Measurements from ENCODE around the gene DUSP12. TPM values are rescaled to one million over a fixed set of nuclear protein-coding genes. Genes with fewer than 3 reads are reported as not detected.
"Not testable (repeated sequence)": the region's sequence is repeated elsewhere in the genome, so short reads cannot be mapped to it uniquely, and the experiment has no call there.

Gene DUSP12, protein sequence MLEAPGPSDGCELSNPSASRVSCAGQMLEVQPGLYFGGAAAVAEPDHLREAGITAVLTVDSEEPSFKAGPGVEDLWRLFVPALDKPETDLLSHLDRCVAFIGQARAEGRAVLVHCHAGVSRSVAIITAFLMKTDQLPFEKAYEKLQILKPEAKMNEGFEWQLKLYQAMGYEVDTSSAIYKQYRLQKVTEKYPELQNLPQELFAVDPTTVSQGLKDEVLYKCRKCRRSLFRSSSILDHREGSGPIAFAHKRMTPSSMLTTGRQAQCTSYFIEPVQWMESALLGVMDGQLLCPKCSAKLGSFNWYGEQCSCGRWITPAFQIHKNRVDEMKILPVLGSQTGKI
- total RNA-seq (2014; rRNA removed; shearing (Covaris generic)): 80.1 and 82.8 TPM in 2 replicates

DNA sequence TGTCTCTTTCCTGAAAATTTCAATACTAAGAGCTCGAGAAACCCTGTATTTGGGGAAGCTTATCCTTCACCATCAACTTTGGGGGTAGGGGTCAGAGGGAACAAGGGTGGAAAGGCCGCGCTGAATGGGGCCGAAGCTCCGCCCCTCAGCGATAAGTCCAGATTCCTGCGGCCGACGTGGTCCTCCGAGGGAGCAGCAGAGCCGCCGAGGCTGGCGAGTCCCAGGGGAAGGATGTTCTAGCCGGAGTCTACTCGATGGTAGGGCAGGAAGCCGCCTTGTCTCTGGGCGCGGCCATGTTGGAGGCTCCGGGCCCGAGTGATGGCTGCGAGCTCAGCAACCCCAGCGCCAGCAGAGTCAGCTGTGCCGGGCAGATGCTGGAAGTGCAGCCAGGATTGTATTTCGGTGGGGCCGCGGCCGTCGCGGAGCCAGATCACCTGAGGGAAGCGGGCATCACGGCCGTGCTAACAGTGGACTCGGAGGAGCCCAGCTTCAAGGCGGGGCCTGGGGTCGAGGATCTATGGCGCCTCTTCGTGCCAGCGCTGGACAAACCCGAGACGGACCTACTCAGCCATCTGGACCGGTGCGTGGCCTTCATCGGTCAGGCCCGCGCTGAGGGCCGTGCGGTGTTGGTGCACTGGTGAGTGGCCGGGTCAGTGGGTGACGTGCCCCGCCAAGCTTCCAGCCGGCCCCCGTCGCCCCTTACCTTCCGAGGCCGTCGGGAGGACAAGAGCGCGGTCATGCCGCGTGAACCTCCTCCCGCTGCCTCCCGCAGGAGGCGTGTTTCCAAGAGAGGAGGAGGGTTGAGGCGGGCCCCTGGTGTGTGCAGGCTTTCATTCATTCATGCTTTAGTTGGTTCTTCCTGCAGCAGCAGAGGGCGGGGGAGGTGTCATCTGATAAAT lies at the start of gene DUSP12:
Gene DUSP12, plus strand, starts transcription at position 278 of the 899 bp plus-strand sequence. Its CDS starts 16 bp downstream, at position 294.
- peak; percentile 97 for DNase-seq (ENCODE audit: low read depth)

DNA sequence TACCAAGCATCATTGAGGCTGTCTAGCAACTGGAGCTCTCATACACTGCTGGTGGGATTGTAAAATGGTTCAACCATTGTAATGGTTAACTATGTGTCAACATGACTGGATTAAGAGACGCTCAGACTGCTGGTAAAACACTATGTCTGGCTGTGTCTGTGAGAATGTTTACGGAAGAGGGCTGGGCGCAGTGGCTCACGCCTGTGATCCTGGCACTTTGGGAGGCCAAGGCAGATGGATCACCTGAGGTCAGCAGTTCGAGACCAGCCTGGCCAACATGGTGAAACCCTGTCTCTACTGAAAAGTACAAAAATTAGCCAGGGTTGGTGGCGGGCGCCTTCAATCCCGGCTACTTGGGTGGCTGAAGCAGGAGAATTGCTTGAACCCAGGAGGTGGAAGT lies 47.3 kb upstream of the DUSP12 start:
- no peak for DNase-seq (ENCODE audit: low read depth)

DNA sequence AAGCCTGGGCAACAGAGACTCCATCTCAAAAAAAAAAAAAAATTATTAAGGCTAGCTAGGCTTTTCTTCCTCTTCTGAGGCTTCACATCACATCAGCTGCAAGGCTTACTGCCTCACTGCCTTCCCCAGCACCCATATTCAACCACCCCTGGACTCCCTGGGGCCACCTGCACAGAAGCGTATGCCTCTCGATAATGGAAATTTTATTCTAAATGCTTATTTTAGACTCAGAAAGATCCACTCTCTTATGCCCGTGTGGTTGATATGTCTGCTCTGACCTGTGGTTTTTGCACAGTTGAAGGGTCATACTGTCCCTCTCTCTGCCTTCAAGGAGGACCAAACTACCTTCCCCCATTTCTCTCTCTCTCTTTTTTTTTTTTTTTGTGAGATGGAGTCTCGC lies 44.0 kb upstream of the DUSP12 start:
- DNase-seq (ENCODE audit: low read depth): no peak

DNA sequence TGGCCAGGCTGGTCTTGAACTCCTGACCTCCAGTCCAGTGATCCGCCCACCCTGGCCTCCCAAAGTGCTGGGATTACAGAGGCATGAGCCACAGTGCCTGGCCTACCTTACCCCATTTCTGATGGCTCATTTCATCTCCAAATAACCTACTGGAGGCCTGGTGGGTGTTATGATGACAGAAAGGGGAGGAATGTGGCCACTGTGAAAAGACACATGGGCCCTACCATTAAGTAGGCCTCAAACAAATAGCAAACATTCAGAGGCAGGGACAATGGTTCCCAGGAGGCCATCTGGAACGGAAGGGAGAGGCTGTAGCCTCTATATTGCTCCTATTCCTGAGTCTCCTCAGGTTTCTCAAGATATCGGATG lies 43.5 kb upstream of the DUSP12 start:
- peak; percentile 76 for DNase-seq (ENCODE audit: low read depth)

DNA sequence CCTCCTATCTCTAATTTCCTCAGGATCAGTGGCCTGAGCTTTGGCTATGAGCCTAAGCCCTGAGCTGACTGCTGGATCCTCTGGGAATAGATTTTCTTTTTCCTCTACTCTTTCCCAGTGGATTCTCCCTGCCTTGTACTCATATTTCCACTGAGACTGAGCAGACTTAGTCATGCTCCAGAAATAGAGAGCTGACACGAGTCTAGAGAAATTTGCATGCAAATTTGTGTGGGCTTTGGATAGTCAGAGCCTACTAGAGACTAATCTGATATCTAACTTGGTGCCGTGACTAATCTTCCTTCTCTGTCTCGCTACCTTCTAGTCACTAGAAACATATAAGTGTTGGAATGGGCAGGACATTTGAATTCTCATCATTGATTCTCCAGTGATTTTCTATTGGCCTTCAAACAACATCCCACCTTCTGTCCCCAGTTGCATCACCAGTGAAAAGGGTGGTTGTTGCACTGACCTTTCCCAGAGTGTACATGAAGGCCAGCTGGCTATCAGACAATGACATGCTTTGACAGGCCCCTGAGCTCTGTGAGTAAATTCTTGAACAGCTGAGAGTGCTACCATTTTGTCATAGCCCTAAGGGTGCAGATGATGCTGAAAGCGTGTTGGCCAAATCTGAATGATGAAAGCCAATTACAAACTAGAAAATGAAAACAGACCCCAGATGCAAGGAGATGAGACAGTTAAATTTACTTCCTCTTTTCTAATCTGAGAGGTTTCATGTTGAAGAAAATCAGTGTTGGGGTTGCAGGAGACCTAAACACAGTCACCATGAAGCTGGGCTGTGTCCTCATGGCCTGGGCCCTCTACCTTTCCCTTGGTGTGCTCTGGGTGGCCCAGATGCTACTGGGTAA lies 42.9 kb upstream of the DUSP12 start, which contains the start of gene FCRLA:
Gene FCRLA, plus strand, starts transcription at position 748 of the 866 bp plus-strand sequence. Its CDS starts 36 bp downstream, at position 784.
- peak; percentile 83 for DNase-seq (ENCODE audit: low read depth)

DNA sequence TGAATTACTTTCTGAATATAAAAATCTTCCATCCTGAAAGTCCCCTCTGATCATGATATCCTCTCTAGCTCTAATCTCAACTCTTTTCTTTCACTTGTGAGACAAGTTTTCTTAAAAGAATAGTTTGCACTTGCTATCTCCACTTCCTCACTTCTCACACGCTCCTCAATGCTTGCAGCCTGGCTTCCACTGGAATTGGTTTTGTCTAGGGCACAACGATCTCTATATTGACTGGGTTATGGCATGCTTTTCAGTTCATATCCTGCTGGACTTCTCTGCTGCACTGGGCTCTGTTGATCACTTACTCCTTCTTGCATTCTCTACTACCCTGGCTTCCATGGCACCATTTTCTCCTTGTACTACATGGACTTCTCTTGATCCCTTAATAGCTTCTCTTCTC lies 42.1 kb upstream of the DUSP12 start:
- no peak for DNase-seq (ENCODE audit: low read depth)

DNA sequence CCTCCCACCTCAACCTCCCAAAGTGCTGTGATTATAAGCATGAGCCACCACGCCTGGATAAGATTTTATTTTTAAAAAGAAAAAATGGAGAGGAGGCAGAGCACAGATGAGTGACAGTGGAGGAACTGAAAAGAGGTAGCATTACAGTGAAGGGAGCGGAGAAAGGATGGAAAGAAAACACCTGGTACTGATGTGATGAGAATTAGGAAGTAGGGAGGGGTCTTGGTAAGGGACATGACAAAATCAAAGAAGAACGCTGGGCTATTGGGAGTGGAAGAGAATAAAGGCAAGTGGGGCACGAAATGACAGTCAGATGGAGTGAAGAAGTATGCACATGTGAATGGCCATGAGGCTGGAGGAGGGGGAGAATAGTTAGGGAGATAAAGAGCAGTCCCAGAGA lies 40.2 kb upstream of the DUSP12 start:
- no peak for DNase-seq (ENCODE audit: low read depth)

DNA sequence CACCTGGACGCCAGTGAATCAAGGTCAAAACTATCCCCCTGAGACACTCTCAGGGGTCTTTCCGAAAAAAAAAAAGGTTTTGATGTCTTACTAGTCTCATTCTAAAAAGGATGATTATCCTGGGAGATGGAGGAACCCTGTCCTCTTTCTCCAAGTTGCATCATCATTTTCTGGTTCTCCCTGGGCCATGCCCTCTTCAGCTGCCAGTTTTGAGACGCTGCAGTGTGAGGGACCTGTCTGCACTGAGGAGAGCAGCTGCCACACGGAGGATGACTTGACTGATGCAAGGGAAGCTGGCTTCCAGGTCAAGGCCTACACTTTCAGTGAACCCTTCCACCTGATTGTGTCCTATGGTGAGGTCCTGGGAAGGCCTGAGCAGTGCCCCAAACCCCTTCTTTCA lies 39.0 kb upstream of the DUSP12 start:
- no peak for DNase-seq (ENCODE audit: low read depth)

DNA sequence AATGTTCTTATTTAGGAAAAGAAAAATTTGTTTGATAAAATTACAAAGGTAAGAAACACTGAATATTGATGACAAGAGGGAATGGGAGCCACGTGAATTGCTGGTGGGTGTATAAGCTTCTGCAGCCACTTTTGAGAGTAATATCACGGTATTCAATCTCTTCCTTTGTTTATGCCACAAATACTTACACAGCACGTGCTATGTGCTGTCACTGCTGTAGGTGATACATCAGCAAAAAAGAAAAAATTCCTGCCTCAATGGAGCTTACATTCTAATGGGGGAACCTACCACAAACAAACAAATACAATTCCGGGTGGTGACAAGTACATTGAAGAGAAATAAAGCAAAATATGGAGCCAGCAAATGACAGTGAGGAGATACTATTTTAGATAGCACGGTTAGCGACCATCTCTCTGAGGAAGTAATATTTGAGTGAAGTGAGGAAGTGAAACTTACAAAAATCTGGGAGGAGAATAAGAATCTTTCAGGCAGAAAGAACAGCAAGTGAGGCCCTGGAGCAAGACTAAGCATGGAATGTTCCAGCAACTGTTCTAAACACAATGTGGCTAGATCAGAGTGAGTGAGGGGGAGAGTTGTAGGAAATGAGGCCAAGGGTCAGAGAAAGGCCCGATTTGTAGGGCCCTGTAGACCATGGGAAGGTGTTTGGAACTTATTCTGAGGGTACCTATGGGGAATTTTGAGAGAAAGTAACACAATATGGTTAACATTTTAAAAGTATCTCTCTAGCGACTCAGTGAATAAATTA lies 30.8 kb upstream of the DUSP12 start:
- no peak for DNase-seq (ENCODE audit: low read depth)

DNA sequence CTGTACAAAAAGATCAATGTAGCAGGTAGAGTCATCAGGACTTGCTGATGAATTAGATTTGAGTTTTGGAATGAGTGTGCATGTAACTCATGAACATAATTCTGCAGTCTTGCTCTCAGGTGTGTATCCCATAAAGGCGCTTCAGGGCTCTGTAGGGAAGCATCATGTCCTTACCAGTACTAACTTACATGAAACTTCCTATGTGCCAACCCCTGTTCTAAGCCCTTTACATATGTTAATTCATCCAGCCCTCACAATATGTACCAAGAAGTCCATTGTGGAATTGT lies 30.3 kb upstream of the DUSP12 start:
- DNase-seq (ENCODE audit: low read depth): no peak

DNA sequence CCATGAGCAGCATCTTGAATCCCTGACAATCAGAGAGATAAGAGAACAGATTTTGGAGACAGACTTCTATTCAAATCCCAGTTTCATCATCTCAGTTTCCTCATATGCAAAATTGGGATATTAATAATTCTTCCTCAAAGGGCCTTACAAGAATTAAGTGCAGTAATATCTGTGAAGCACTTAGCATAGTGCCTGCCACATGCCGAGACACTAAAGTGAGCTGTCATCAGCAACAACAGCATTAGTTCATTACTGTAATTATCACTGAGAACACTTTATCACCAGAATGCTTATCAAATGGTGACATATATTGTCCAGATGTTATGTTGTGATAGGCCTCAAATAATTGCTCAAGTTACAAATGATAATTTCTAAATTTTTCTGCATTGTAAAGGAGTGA lies 29.2 kb upstream of the DUSP12 start:
- no peak for DNase-seq (ENCODE audit: low read depth)

DNA sequence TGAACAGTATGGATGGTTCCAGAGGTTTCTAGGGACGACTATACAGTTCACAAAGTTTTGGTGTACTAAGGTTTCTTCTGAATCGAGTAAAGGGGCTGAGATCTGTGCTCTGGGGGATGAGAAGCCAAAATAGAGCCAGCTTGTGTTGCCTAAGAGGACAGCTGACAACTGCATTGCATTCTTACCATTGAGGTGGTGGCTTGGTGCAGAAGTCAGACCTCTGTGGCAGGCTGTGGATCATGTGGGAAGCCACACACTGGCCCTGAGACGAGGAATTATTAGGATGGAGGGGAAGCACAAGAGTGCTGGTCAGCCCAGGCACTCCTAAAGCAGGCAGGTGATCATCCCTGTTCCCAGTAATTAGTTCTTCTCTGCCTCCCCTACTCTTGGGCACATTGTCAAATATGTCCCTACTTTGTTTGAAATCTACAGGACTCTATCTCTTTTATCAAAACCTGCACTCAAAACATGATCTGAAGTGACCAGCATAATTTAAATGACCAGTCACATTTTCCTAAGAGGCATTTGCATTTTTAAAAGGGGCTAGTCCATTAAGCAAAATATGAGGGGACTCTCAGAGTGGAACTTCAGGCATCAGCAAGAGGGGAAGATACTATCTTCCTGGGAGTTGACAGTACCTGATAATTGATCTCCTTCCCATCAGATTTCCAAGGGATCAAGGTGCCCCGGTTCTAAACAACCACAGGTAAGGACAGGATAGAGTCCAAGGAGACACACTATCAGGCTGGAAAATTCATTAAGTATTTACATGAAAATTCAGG lies 28.4 kb upstream of the DUSP12 start, which contains the start of gene FCRLB:
Gene FCRLB, plus strand, starts transcription at position 589 of the 782 bp plus-strand sequence. CDS start 1,129 bp downstream, outside the sequence.
- DNase-seq (ENCODE audit: low read depth): no peak

DNA sequence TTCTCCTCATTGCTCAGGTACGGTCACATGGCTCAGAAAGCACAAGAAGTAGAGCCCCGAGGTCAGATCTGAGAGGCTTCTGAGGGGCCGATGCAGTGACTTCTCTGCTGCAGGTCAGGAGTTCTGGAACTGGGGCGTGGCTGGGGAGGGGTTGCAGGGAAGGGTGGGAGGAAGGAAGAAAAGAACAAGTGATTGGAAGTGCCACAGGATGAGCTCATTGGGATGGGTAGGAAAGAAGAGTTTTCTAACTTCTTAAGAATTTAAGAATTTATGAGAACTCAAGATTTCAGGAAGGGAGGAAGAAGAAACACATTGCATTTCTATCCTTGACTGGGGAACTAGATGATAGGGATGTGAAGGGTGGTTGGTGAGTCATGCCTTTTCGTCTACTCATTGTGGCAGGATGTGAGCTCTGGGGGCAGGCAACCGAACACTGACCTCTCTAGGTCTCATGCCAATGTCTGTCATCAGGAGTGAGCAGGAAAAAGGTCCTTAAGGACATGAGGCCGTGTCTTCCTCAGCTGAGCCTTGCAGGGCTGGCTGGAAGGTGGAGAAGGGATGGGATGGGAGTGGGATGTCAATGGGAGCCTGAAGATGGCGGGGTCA lies 27.7 kb upstream of the DUSP12 start:
- peak; percentile 86 for DNase-seq (ENCODE audit: low read depth)

DNA sequence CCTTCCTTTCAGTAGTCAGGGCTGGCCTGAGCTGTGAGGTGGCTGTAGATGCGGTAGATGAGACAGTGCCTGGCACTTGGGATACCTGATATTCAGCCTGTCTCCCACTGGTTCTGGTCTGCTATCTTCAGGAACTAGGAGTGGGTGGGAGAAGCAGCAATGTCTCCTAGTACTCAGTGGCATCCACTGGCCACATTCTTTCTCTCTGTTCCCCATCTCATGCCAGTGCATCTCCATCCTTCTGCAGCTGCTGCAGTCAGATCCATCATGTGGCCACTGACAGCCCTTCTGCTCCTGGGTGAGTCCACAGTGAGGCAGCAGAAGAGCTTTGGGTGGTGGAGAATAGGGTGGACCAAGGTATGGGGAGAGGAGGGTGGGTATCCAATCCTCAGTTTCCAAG lies 27.2 kb upstream of the DUSP12 start:
- DNase-seq (ENCODE audit: low read depth): no peak

DNA sequence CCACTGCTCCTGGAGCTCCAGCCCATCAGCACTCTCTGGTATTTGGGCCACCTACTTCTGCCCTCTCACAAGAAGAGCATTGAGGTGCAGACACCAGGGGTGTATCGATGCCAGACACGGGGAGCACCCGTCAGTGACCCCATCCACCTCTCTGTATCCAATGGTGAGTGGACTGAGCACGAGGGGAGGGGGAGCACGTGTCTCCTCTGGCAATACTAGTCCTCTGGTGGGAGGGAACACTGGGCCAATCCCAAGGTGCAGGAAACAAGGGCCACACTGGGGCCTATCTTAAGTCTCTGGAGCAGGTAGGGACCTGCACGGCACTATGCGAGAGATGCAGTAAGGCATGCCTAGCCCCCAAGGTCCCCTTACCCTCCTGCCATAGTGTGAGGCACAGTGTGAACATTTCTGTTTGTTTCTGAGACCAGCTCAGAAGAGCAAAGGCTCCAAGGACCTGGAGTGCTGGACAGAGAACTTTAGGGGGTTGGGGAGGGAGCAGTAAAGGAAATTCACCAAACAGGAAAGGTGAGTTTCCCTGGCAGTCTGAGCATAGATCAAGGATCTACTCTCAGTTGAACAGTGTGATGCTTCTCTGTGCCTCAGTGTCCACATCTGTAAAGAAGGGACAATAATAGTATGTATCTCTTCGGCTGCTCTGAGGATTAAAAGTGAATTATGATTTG lies 26.0 kb upstream of the DUSP12 start:
- DNase-seq (ENCODE audit: low read depth): no peak

DNA sequence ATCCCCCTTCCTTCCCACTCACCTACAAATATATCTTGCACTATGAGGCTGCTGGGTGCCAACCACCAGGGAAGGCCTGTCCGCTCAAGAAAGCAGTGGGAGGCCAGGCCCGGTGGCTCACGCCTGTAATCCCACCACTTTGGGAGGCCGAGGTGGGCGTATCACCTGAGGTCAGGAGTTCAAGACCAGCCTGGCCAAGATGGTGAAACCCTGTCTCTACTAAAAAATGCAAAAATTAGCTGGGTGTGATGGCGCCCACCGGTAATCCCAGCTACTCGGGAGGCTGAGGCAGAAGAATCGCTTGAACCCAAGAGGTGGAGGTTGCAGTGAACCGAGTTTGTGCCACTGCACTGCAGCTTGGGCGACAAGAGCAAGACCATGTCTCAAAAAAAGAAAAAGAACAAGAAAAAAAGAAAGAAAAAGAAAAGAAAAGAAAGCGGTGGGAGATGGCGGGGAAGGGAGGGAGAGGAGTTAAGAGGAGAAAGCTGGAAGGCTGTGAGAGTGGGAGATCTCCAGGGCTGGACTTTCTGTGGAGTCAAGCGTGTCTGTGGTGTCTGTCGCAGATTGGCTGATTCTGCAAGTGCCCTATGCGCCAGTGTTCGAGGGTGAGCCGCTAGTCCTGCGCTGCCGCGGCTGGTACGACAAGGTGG lies 24.2 kb upstream of the DUSP12 start:
- not testable (repeated sequence) for DNase-seq (ENCODE audit: low read depth)

DNA sequence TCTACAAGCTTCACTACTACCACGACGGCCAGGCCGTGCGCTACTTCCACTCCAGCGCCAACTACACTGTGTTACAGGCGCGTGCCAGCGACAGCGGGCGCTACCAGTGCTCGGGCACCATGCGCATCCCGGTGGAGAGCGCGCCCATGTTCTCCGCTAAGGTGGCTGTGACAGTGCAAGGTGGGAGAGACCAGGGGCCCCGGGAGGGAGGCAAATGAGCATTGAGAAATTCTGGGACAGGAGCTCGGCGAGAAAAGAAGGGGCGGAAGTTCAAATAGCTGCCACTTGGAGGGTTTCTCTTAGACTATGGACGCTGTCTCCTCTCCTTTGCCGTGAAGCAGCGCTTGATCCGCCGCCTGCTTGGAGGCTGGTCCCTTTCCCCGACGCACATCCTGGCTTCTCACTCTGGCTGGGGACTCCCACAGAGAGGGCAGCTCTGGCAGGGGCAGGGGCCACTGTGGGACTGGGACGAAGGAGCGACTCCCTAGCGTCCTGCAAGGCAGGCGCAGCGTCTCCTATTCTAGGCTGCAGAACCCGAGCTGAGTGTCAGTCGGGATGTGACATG lies 23.6 kb upstream of the DUSP12 start:
- peak; percentile 57 for DNase-seq (ENCODE audit: low read depth)

DNA sequence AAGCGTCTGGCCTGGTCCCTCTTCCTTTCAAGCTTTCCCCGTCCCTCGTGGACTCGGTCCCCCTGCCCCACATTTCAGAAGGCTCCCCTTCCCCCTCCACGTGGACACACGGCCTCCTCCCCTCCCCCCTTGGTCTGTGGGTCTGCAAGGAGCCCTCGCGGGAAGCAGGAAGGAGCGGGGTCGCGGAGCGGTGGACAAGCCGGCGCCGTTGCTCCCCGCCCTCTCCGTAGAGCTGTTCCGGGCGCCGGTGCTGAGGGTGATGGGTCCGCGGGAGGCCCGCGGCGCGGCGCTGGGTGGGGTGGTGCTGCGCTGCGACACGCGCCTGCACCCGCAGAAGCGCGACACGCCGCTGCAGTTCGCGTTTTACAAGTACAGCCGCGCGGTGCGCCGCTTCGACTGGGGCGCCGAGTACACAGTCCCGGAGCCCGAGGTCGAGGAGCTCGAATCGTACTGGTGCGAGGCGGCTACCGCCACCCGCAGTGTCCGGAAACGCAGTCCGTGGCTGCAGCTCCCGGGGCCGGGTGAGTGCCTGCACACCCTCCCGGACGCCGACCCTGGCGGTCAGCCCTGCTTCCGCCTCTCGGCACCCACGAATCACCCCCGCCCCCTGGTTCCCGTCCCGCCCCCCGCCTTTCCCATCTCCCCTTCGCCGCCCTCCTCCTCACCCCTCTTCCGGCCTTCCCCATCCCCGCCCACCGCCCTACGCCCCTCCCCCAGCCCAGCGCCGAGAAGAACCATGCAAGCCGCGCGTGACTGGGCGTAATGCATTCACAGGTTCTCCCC lies 22.9 kb upstream of the DUSP12 start:
- DNase-seq (ENCODE audit: low read depth): peak; percentile 90

Measured in Daoy (cell line).